ENCODE results near the gene WWOX.

The WWOX gene

GRCh38 chr16:78955206-78955605, 855.8 kb downstream of the WWOX start:
- DNase-seq (ENCODE audit: low spot score) = no peak

- DNase-seq (ENCODE audit: low spot score) = no peak
Measured at GRCh38 chr16:78956859-78957258, 857.4 kb downstream of the WWOX start.

GRCh38 chr16:78957317-78958100, 858.1 kb downstream of the WWOX start:
- DNase-seq (ENCODE audit: low spot score) = no peak

- DNase-seq (ENCODE audit: low spot score) = no peak
Measured at GRCh38 chr16:78961464-78961863, 862.0 kb downstream of the WWOX start.

- no peak for DNase-seq (ENCODE audit: low spot score)
Measured at GRCh38 chr16:78962457-78962929, 863.0 kb downstream of the WWOX start.

- DNase-seq (ENCODE audit: low spot score) = no peak
Measured at GRCh38 chr16:78967948-78968347, 868.5 kb downstream of the WWOX start.

- DNase-seq (ENCODE audit: low spot score) = no peak
Measured at GRCh38 chr16:78969721-78970120, 870.3 kb downstream of the WWOX start.

GRCh38 chr16:78970650-78971049, 871.2 kb downstream of the WWOX start:
- DNase-seq (ENCODE audit: low spot score) = no peak

- no peak for DNase-seq (ENCODE audit: low spot score)
Measured at GRCh38 chr16:78972006-78972405, 872.6 kb downstream of the WWOX start.

GRCh38 chr16:78972986-78973385, 873.5 kb downstream of the WWOX start:
- no peak for DNase-seq (ENCODE audit: low spot score)

- no peak for DNase-seq (ENCODE audit: low spot score)
Measured at GRCh38 chr16:78976212-78976611, 876.8 kb downstream of the WWOX start.

GRCh38 chr16:78980825-78981224, 881.4 kb downstream of the WWOX start:
- no peak for DNase-seq (ENCODE audit: low spot score)

GRCh38 chr16:78982096-78982744, 882.8 kb downstream of the WWOX start:
- no peak for DNase-seq (ENCODE audit: low spot score)

GRCh38 chr16:78984324-78984723, 884.9 kb downstream of the WWOX start:
- no peak for DNase-seq (ENCODE audit: low spot score)

GRCh38 chr16:78984887-78985464, 885.5 kb downstream of the WWOX start:
- no peak for DNase-seq (ENCODE audit: low spot score)

- DNase-seq (ENCODE audit: low spot score) = no peak
Measured at GRCh38 chr16:78985716-78986605, 886.5 kb downstream of the WWOX start.

- no peak for DNase-seq (ENCODE audit: low spot score)
Measured at GRCh38 chr16:78987666-78988065, 888.2 kb downstream of the WWOX start.

- DNase-seq (ENCODE audit: low spot score) = no peak
Measured at GRCh38 chr16:78988361-78988969, 889.0 kb downstream of the WWOX start.

- DNase-seq (ENCODE audit: low spot score) = no peak
Measured at GRCh38 chr16:78990309-78990701, 890.9 kb downstream of the WWOX start.

GRCh38 chr16:78992001-78992400, 892.5 kb downstream of the WWOX start:
- DNase-seq (ENCODE audit: low spot score) = no peak

GRCh38 chr16:78993346-78993745, 893.9 kb downstream of the WWOX start:
- no peak for DNase-seq (ENCODE audit: low spot score)

Data from RKO (cell line).